Renal cortex interstitium (tissue), 11 donors: ENCODE results near the gene NEDD4L. TPM values are rescaled to one million over a fixed set of nuclear protein-coding genes. Genes with fewer than 3 reads are reported as not detected.

Source experiments
- DNase-seq, 11 donors: peaks; one replicate each; pipeline ENCODE4 v3.0.0-alpha.2; 2013; ENCODE audit warnings: low read depth in 9 of 11, low spot score in 4 of 11; ENCODE audit errors: extremely low read depth in 1 of 11
- polyA plus RNA-seq, 3 donors: library from polyadenylated mRNA; unstranded; fragments of 120-200 nt; gene quantifications; one replicate each; pipeline ENCODE4 v1.2.1, GENCODE V29; 2013; ENCODE audit not compliant: insufficient read length in 3 of 3

The NEDD4L gene
- polyA plus RNA-seq, 3 donors, result 106 to 169 (median 131) TPM

GRCh38 chr18:58230438-58231179 lies 186.6 kb downstream of the NEDD4L start:
- no peak for DNase-seq

DNA sequence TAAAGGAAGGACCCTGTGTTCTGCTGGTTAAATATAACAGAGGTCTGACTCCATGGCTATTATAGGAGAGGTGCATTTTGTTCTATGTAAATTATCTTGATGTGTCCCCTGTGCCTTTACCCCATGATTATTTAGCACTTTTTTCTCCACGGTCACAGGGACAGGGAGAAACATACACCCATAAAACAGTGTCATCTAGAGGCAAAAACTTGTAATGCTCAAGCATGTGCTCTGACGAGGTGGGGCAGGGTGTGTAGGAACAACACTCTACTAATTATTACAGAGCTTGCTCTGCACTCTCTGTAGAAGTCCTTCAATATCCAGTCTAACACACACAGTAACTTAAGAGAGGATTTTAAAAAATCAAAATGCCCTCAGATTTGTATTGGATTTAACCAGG lies 187.9 kb downstream of the NEDD4L start:
- DNase-seq, result no peak

GRCh38 chr18:58232668-58233067 lies 188.6 kb downstream of the NEDD4L start:
- no peak for DNase-seq

DNA sequence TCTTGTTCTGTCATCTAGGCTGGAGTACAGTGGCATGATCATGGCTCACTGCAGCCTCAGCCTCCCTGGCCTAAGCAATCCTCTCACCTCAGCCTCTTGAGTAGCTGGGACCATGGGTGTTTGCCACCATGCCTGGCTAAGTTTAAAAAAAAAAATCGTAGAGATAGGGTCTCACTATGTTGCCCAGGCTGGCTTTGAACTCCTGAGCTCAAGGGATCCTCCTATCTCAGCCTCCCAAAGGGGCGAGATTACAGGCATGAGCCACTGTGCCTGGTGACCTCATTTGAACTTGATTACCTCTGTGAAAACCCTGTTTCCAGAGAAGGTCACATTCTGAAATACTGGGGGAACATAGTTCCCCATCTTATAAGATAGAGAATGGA lies 190.3 kb downstream of the NEDD4L start:
- DNase-seq, result no peak

DNA sequence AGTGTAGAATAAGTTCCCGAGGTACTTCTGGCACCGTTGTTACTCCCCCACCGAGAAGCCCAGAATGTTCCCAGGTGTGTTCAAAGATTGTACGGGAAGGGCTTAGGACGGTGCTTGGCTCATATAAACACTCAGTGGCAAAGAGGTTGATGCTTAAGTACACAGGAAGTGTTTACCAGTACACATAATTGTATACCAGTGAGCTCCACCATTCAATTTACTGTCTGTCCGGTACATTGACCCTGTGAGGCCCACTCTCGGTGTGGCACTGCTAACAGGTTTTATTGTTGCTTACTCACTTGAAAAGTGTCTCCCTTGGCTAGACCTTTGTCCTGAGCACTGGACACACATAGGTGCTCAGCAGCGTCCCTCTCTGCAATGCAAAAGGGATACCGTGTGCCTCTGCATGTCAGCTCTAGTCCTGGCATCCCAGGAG lies 191.0 kb downstream of the NEDD4L start:
- no peak for DNase-seq

DNA sequence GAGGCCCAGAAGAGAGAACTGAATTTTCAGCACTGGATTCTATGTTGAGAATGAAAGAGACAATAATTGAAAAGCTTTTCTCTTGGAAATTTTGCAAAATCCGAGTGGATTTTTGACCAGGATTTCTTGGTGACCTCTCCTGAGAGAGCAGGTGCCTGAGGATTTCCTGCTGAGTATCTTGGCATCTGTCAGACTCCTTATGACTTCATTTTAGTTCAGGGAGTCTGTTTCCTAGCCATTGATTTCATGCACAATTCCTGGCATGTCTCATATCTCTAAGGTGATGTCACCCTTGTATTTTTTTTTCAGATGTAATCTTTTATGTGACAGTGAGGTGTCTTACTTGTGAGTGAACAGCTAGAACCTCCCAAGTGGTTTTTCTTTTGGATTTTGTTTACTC lies 195.9 kb downstream of the NEDD4L start:
- no peak for DNase-seq

DNA sequence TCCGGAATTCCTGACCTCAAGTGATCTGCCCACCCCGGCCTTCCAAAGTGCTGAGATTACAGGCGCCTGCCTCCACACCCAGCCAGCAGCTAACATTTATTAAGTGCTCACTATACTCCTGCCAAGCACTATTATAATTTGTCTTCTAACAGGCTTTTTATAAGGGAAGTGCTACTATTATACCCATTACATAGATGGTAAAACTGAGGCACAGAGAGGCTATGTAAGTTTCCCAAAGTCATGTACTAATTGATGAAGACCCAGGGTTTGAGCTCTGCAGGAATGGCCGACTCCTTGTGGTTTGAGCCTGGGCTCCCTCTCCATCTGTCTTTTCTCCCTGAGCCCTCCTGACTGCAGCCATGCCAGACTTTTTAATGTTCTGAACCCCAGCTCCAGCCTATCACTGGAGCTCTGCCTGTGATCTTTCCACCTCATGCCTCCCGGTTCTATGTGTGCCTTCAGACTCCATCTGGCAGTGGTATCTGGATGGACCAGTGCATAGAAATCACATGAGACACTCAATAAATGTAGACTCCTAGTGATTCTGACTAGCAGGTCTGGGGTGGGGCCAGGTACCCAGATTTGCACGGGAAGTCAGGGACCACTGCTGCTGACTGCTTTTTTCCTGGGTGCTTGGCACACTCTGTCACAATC lies 197.1 kb downstream of the NEDD4L start:
- no peak for DNase-seq

DNA sequence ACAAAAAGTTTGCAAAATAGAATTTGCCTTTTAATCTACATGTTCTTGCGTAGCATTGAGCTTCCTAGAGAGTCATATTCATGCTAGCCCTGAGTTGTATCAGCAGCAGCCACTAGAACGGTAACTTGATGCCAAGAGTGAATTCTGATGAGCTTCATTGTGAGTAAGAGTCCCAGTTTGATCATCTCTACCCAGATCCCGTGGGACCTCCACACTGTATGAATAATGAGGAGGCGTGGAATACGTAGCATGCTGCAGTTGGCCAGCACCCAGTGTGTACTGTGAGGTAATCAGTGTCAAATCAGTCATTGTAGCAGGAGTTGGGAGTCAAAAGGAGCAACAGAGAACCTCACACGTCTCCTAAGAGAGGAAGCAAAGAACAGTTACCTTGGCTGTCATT lies 197.9 kb downstream of the NEDD4L start:
- DNase-seq, result no peak

GRCh38 chr18:58242435-58242834 lies 198.4 kb downstream of the NEDD4L start:
- no peak for DNase-seq

DNA sequence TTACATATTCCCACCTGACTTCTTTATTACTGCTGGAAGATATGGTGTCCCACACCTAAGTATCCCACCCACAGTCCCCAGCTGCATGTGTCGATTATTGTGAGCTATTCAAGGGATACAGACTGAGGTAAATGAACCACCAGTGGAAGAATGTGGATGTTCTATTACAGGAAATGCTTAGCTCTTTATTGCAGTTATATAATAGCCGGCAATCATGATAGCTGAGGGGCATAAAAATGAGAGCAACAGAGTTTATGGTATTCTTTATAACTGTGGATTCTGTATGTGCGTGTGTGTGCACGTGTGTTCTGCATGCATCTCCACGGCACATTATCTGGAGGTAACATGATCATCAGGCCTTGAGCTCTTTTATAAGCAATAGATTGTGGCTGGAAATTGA lies 198.9 kb downstream of the NEDD4L start:
- DNase-seq, result no peak

GRCh38 chr18:58243401-58243800 lies 199.4 kb downstream of the NEDD4L start:
- no peak for DNase-seq

DNA sequence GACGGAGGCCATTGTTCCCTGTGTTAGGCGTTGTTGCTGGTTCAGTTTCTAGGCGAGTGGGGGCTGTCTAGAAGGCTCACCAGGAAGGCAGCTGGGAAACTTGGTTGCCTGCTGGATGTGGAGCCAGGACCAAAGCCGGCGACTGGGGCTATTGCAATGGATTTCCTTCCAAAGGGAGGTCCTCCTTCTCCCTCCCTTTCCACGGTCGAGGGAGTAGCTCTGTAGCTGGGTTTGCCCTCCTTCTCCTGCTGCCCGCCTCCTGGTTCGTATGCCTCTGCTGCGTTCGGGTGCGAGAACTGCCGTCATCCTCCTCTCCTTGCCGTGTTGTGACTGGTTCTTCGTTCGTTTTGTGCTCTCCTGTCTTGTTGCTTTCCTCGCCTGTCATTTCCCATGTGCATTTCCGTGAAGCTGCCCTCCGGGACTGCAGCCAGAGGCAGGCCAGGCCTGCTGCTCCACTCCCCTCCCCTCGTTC lies 203.4 kb downstream of the NEDD4L start:
- no peak for DNase-seq

- DNase-seq, result no peak
Observed at GRCh38 chr18:58249712-58250111, 205.7 kb downstream of the NEDD4L start.

GRCh38 chr18:58251416-58251815 lies 207.4 kb downstream of the NEDD4L start:
- no peak for DNase-seq

GRCh38 chr18:58252166-58252565 lies 208.1 kb downstream of the NEDD4L start:
- no peak for DNase-seq

DNA sequence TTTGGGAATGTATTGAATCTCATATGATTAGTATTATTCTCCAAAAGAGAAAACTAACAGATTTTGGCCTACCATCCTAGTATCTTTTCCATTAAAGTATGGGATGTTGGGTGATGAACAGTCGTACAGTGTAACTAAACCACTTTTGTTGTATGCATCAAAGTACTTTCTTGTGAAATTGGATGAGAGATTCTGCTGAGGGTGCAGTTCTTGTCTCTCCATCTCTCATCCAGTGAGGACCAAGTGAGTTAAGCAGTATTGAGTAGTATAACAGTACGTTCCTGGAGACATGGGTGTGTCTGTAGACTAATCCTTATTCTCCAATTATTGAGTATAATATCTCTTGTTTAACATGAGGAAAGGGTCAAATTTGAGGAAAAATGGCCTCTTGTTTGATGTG lies 209.3 kb downstream of the NEDD4L start:
- DNase-seq, result no peak

DNA sequence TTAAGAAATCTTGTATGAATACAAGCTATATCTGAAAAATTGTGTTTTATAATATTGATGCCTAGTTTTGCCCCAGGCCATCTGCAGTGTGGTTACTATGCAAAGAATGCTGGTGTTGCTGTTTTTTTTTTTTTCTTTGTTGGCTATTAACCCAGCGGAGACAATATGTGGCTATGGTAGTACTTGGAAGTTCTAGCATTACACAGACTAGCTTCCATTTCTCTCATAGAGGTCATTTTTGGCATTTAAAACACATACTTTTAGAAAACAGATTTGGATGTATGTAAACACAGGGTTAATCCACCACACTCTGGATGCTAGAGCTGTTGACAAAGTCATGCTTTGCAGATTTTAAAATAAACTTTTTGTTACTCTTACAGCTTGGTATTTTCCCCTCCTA lies 209.8 kb downstream of the NEDD4L start:
- DNase-seq, result no peak

- no peak for DNase-seq
Observed at GRCh38 chr18:58254873-58255511, 211.0 kb downstream of the NEDD4L start.

DNA sequence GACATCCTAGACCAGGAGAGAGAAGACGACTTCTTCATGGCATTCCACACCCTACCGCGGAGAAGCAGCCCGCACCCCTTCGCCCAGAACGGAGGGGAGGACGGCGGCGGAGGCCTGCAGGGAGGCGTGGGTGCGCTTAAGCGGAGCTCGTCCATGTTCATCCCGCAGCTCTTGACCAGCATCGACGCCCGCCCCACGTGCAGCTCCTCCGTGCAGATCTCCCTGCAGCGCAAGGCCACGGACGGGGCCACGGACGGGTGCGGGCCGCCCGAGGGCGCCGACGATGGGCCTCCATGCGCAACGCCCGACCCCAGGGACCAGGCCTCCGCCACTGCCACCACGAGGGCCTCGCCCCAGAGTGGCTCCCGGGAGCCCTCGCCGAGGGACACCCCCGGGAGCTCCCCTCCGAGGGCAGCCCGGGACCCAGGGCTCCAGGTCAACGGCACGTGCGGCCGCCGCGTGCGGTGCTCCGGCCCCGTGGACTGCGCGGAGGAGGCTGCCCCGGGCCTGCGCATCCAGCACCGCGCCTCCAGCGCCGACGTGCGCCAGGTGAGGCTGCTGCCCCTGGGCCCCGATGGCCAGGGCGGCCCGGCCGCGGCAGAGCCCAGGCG lies 211.8 kb downstream of the NEDD4L start:
- no peak for DNase-seq
